DND-41 (cell line): Measurements from ENCODE around the gene ZNF622.

Experiments
- ATAC-seq: fragments of 200-7000 bp; cut with Tn5 transposase; 3 replicates; pipeline ENCODE4 v1.9.1; 2021; ENCODE audit warnings: low read depth; ENCODE audit not compliant: insufficient read depth
- DNase-seq: peaks from one replicate; pipeline ENCODE4 v3.0.0-alpha.2; 2020
- H2AFZ ChIP-seq: 2 replicates; pipeline ENCODE4 v1.6.0; 2012; ENCODE audit warnings: low read depth, low read length
- H3K27ac ChIP-seq: 2 replicates; pipeline ENCODE4 v1.5.1; 2012; ENCODE audit warnings: low read length, inconsistent platforms
- H3K27me3 ChIP-seq: fragments of 200-600 bp; sonication (generic); 2 replicates; pipeline ENCODE4 v1.6.0; 2012; ENCODE audit warnings: low read length, mild to moderate bottlenecking, inconsistent platforms; ENCODE audit not compliant: insufficient read depth, poor library complexity
- H3K36me3 ChIP-seq: 2 replicates; pipeline ENCODE4 v1.5.1; 2012; ENCODE audit warnings: low read length, inconsistent platforms; ENCODE audit not compliant: insufficient read depth
- H3K4me1 ChIP-seq: 2 replicates; pipeline ENCODE4 v1.5.1; 2012; ENCODE audit warnings: mild to moderate bottlenecking, low read length; ENCODE audit not compliant: insufficient read depth
- H3K4me2 ChIP-seq: 2 replicates; pipeline ENCODE4 v1.6.0; 2012; ENCODE audit warnings: mild to moderate bottlenecking, moderate library complexity, low read length, inconsistent platforms; ENCODE audit not compliant: insufficient read depth
- H3K4me3 ChIP-seq, 2 experiments: fragments of 200-600 bp in 1 of 2; shearing (Covaris generic) in 1 of 2; 2 replicates each; pipeline ENCODE4 v1.5.1; 2012 to 2016; ENCODE audit warnings: inconsistent platforms in 2 of 2, low read length in 2 of 2, mild to moderate bottlenecking in 2 of 2, low read depth in 1 of 2, moderate library complexity in 1 of 2
- H3K79me2 ChIP-seq: 2 replicates; pipeline ENCODE4 v1.6.0; 2012; ENCODE audit warnings: low read length, inconsistent platforms; ENCODE audit not compliant: insufficient read depth
- H3K9ac ChIP-seq: 2 replicates; pipeline ENCODE4 v1.6.0; 2012; ENCODE audit warnings: low read depth, mild to moderate bottlenecking, inconsistent platforms, low read length, moderate library complexity
- H3K9me3 ChIP-seq: 2 replicates; pipeline ENCODE4 v1.5.1; 2012; ENCODE audit warnings: low read length, moderate library complexity, mild to moderate bottlenecking, inconsistent platforms; ENCODE audit not compliant: insufficient read depth, severe bottlenecking
- H4K20me1 ChIP-seq: 2 replicates; pipeline ENCODE4 v1.6.0; 2012; ENCODE audit warnings: low read length; ENCODE audit not compliant: insufficient read depth
- CTCF ChIP-seq: IDR thresholded peaks from 2 replicates; pipeline ENCODE4 v1.5.1; 2012; ENCODE audit warnings: borderline replicate concordance, low read length, moderate library complexity, mild to moderate bottlenecking; ENCODE audit not compliant: poor library complexity, severe bottlenecking; ENCODE audit errors: extremely low read depth
- EZH2 ChIP-seq: IDR thresholded peaks from 3 replicates; pipeline ENCODE4 v1.6.1; 2012; ENCODE audit warnings: borderline replicate concordance, low read depth, mild to moderate bottlenecking, moderate library complexity, low read length, inconsistent platforms; ENCODE audit not compliant: severe bottlenecking

The ZNF622 gene

GRCh38 chr5:16413166-16413860 lies 52.3 kb downstream of the ZNF622 start:
- Histone ChIP-seq H3K4me3 (no peak overlapping the region), H3K27me3 (no peaks in the 10 kb centered on the region), H4K20me1 (no peaks in the 10 kb centered on the region), H2AFZ (no peak overlapping the region), H3K4me2 (no peak overlapping the region), H3K79me2 (no peaks in the 10 kb centered on the region), H3K9ac (no peak overlapping the region), H3K27ac (no peak overlapping the region), H3K36me3 (no peaks in the 10 kb centered on the region), H3K4me1 (no peaks in the 10 kb centered on the region), H3K9me3 (no peaks in the 10 kb centered on the region)
- DNase-seq (no peak), ATAC-seq (no peak)
- no peak for TF ChIP-seq CTCF
- TF ChIP-seq EZH2, result no peak

- Histone ChIP-seq H3K9me3 (no peaks in the 10 kb centered on the region), H3K4me3 (no peak overlapping the region), H3K79me2 (no peaks in the 10 kb centered on the region), H4K20me1 (no peaks in the 10 kb centered on the region), H3K36me3 (no peaks in the 10 kb centered on the region), H2AFZ (no peak overlapping the region), H3K4me2 (no peak overlapping the region), H3K27me3 (no peaks in the 10 kb centered on the region), H3K9ac (no peak overlapping the region), H3K27ac (no peak overlapping the region), H3K4me1 (no peaks in the 10 kb centered on the region)
- DNase-seq, result no peak
- TF ChIP-seq CTCF (no peak), EZH2 (no peak)
- ATAC-seq, result no peak
Measured at GRCh38 chr5:16412556-16412955, 53.0 kb downstream of the ZNF622 start.

- ATAC-seq (no peak), DNase-seq (no peak)
- no peaks in the 10 kb centered on the region for H3K9me3 ChIP-seq
- no peaks in the 10 kb centered on the region for H3K27me3 ChIP-seq
- no peak overlapping the region for H3K9ac ChIP-seq
- H3K79me2 ChIP-seq, result no peaks in the 10 kb centered on the region
- no peaks in the 10 kb centered on the region for H4K20me1 ChIP-seq
- H3K36me3 ChIP-seq, result no peaks in the 10 kb centered on the region
- H3K4me3 ChIP-seq, result no peak overlapping the region
- H3K4me1 ChIP-seq, result no peaks in the 10 kb centered on the region
- H2AFZ ChIP-seq, result no peak overlapping the region
- H3K4me2 ChIP-seq, result no peak overlapping the region
- no peak for TF ChIP-seq CTCF
- no peak for TF ChIP-seq EZH2
- no peak overlapping the region for H3K27ac ChIP-seq
Measured at GRCh38 chr5:16411741-16412455, 53.7 kb downstream of the ZNF622 start.
